OCI-LY7 (cell line): ENCODE results near the gene FAM120B. TPM values are rescaled to one million over a fixed set of nuclear protein-coding genes. Genes with fewer than 3 reads are reported as not detected.
"Not testable (repeated sequence)": the region's sequence is repeated elsewhere in the genome, so short reads cannot be mapped to it uniquely, and the experiment has no call there.

Source experiments
- BruUV-seq: library from RNA; stranded (reverse); fragments of 400-500 nt; replicated peaks from 2 replicates; lab custom pipeline; 2021; lab: Mats Ljungman, UMichigan
- CTCF ChIA-PET: fragments of 300-600 bp; sonication (Branson Sonifier 250); formaldehyde crosslinking; loops from one replicate; lab custom pipeline; 2022; ENCODE audit warnings: antibody characterized with exemption; ENCODE audit not compliant: unreplicated experiment; lab: Charles Lee
- POLR2A ChIA-PET: fragments of 300-600 bp; sonication (Branson Sonifier 250); formaldehyde crosslinking; loops from one replicate; lab custom pipeline; 2022; ENCODE audit warnings: antibody characterized with exemption; lab: Charles Lee
- DNase-seq: peaks from one replicate; pipeline ENCODE4 v3.0.0-alpha.2; 2015; ENCODE audit warnings: low spot score
- H2AFZ ChIP-seq: fragments of 200-600 bp; sonication (generic), shearing (Covaris generic); 2 replicates; pipeline ENCODE4 v1.6.1; 2014; ENCODE audit warnings: mild to moderate bottlenecking, antibody characterized with exemption, low read length, moderate library complexity
- H3K27ac ChIP-seq: fragments of 200-600 bp; sonication (generic); 2 replicates; pipeline ENCODE4 v1.5.1; 2014; ENCODE audit warnings: mixed run types, low read depth, mild to moderate bottlenecking, moderate library complexity, low read length, inconsistent platforms; ENCODE audit not compliant: poor library complexity, severe bottlenecking
- H3K36me3 ChIP-seq: fragments of 200-600 bp; sonication (generic); 2 replicates; pipeline ENCODE4 v1.6.1; 2014; ENCODE audit warnings: mild to moderate bottlenecking, antibody characterized with exemption, low read length, moderate library complexity, mixed read lengths; ENCODE audit not compliant: insufficient read depth
- H3K4me1 ChIP-seq: fragments of 200-600 bp; sonication (generic); 2 replicates; pipeline ENCODE4 v1.5.1; 2014; ENCODE audit warnings: mild to moderate bottlenecking, low read length; ENCODE audit not compliant: insufficient read depth, poor library complexity, severe bottlenecking
- H3K4me2 ChIP-seq: fragments of 200-600 bp; sonication (generic); 2 replicates; pipeline ENCODE4 v1.6.1; 2014; ENCODE audit warnings: mild to moderate bottlenecking, low read length
- H3K4me3 ChIP-seq: fragments of 200-600 bp; sonication (generic); 2 replicates; pipeline ENCODE4 v1.5.1; 2014; ENCODE audit warnings: mild to moderate bottlenecking, low read depth, low read length; ENCODE audit not compliant: poor library complexity, severe bottlenecking
- H3K79me2 ChIP-seq: fragments of 200-600 bp; sonication (generic); 2 replicates; pipeline ENCODE4 v1.6.1; 2016; ENCODE audit warnings: low read depth, mild to moderate bottlenecking, low read length, moderate library complexity, mixed read lengths; ENCODE audit not compliant: insufficient read depth
- H3K9me2 ChIP-seq: fragments of 200-600 bp; sonication (generic); 2 replicates; pipeline ENCODE4 v1.6.1; 2016; ENCODE audit warnings: mild to moderate bottlenecking, low read length, mixed read lengths; ENCODE audit not compliant: insufficient read depth
- H3K9me3 ChIP-seq: fragments of 200-600 bp; sonication (generic); 2 replicates; pipeline ENCODE4 v1.6.1; 2014; ENCODE audit warnings: mild to moderate bottlenecking, mixed run types, low read length, mixed read lengths
- H4K20me1 ChIP-seq: fragments of 200-600 bp; sonication (generic); 2 replicates; pipeline ENCODE4 v1.6.1; 2014; ENCODE audit warnings: mild to moderate bottlenecking, antibody characterized with exemption, low read length, moderate library complexity, mixed read lengths; ENCODE audit not compliant: insufficient read depth
- CTCF ChIP-seq: fragments of 200-600 bp; sonication (generic); conservative IDR thresholded peaks from 2 replicates; pipeline ENCODE4 v1.5.1; 2014; ENCODE audit warnings: mild to moderate bottlenecking, antibody characterized with exemption, low read length, moderate library complexity, mixed read lengths
- EZH2phosphoT487 ChIP-seq: fragments of 200-600 bp; sonication (generic); IDR thresholded peaks from 2 replicates; pipeline ENCODE4 v1.6.1; 2018; ENCODE audit warnings: low read depth, borderline replicate concordance, mild to moderate bottlenecking, mixed run types, antibody characterized with exemption, low read length, moderate library complexity, mixed read lengths
- intact Hi-C: fragments of 100-400 bp; cut with micrococcal nuclease; formaldehyde crosslinking; loops from one replicate; pipeline ENCODE4 v1.10.0; 2022; ENCODE audit not compliant: unreplicated experiment
- total RNA-seq, 2 experiments: library from RNA; depleted of rRNA in 1 of 2; stranded (reverse); fragments of >200 nt in 1 of 2; shearing (Covaris generic) in 1 of 2; gene quantifications; 2 replicates each; pipeline ENCODE4 v1.2.3, GENCODE V29; 2014 to 2022

The FAM120B gene
- total RNA-seq, 2 experiments from 2014 or later: 12.8 to 32.9 TPM

GRCh38 chr6:170393033-170393432 lies 86.5 kb downstream of the FAM120B start:
- DNase-seq: no peak
- Histone ChIP-seq H3K79me2 (no peaks in the 10 kb centered on the region), H3K4me1 (no peaks in the 10 kb centered on the region), H4K20me1 (no peaks in the 10 kb centered on the region), H3K4me2 (no peak overlapping the region), H2AFZ (no peak overlapping the region), H3K36me3 (peaks cover 81% of the 10 kb centered on the region), H3K9me2 (no peaks in the 10 kb centered on the region), H3K9me3 (no peaks in the 10 kb centered on the region), H3K4me3 (no peak overlapping the region), H3K27ac (no peak overlapping the region)
- no TSS peak for BruUV-seq
- TF ChIP-seq EZH2phosphoT487: no peak
- TF ChIP-seq CTCF: no peak
- intact Hi-C loops: no loop called here
- ChIA-PET CTCF (interaction anchor here (0.5 kb wide), 1 partner anchor 12 kb away, joined by 3 read pairs; no protein-coding TSS in a partner anchor), POLR2A (no interaction called here)

- ChIA-PET CTCF (interaction anchor here (0.5 kb wide), 1 partner anchor 11 kb away, joined by 3 read pairs; no protein-coding TSS in a partner anchor), POLR2A (no interaction called here)
- H4K20me1 ChIP-seq: no peaks in the 10 kb centered on the region
- no peaks in the 10 kb centered on the region for H3K4me1 ChIP-seq
- no peaks in the 10 kb centered on the region for H3K9me3 ChIP-seq
- no peaks in the 10 kb centered on the region for H3K79me2 ChIP-seq
- no peak overlapping the region for H3K4me2 ChIP-seq
- H2AFZ ChIP-seq: no peak overlapping the region
- TF ChIP-seq EZH2phosphoT487: no peak
- TF ChIP-seq CTCF: no peak
- H3K36me3 ChIP-seq: peaks cover 77% of the 10 kb centered on the region
- H3K27ac ChIP-seq: no peak overlapping the region
- H3K4me3 ChIP-seq: no peak overlapping the region
- no peaks in the 10 kb centered on the region for H3K9me2 ChIP-seq
- BruUV-seq: no TSS peak
- DNase-seq: no peak
- intact Hi-C loops: no loop called here
These were observed 87.3 kb downstream of the FAM120B start for GRCh38 chr6:170393807-170394399.

GRCh38 chr6:170394980-170395379 lies 88.4 kb downstream of the FAM120B start:
- no peak overlapping the region for H3K4me3 ChIP-seq
- H3K4me2 ChIP-seq: no peak overlapping the region
- DNase-seq: no peak
- H3K9me3 ChIP-seq: no peaks in the 10 kb centered on the region
- H3K27ac ChIP-seq: no peak overlapping the region
- intact Hi-C loops: no loop called here
- POLR2A ChIA-PET: no interaction called here
- CTCF ChIA-PET: no interaction called here
- H4K20me1 ChIP-seq: no peaks in the 10 kb centered on the region
- BruUV-seq: no TSS peak
- TF ChIP-seq CTCF (no peak), EZH2phosphoT487 (no peak)
- H2AFZ ChIP-seq: no peak overlapping the region
- H3K36me3 ChIP-seq: peaks cover 67% of the 10 kb centered on the region
- no peaks in the 10 kb centered on the region for H3K4me1 ChIP-seq
- no peaks in the 10 kb centered on the region for H3K79me2 ChIP-seq
- H3K9me2 ChIP-seq: no peaks in the 10 kb centered on the region

- H3K4me1 ChIP-seq, H3K4me2 ChIP-seq, DNase-seq, H3K9me3 ChIP-seq, H3K4me3 ChIP-seq, H3K9me2 ChIP-seq, H4K20me1 ChIP-seq, intact Hi-C loops, POLR2A ChIA-PET, BruUV-seq, H3K27ac ChIP-seq, H3K79me2 ChIP-seq, CTCF ChIA-PET, H2AFZ ChIP-seq: not testable (repeated sequence)
- H3K36me3 ChIP-seq: peaks cover 64% of the 10 kb centered on the region
These were observed 92.3 kb downstream of the FAM120B start for GRCh38 chr6:170398743-170399369.
